Mesothelial cell of epicardium (in vitro differentiated cells): ENCODE data around the gene PCCA. TPM values are rescaled to one million over a fixed set of nuclear protein-coding genes. Genes with fewer than 3 reads are reported as not detected.

ENCODE experiments used
- DNase-seq, 2 experiments: peaks; one replicate each; pipeline ENCODE4 v3.0.0; 2021; ENCODE audit warnings: low spot score in 2 of 2; ENCODE audit not compliant: unreplicated experiment in 2 of 2
- H3K27ac Mint-ChIP-seq: 2 replicates; pipeline ENCODE4 v1.8.0; 2021; ENCODE audit warnings: mixed read lengths
- H3K27me3 Mint-ChIP-seq: 2 replicates; pipeline ENCODE4 v1.8.0; 2021; ENCODE audit warnings: low read depth, mixed read lengths
- H3K36me3 Mint-ChIP-seq: 2 replicates; pipeline ENCODE4 v1.8.0; 2021; ENCODE audit warnings: mixed read lengths
- H3K4me1 Mint-ChIP-seq: 2 replicates; pipeline ENCODE4 v1.8.0; 2021; ENCODE audit warnings: mixed read lengths
- H3K4me3 Mint-ChIP-seq: 2 replicates; pipeline ENCODE4 v1.8.0; 2021; ENCODE audit warnings: mild to moderate bottlenecking, moderate library complexity, mixed read lengths
- H3K9me3 Mint-ChIP-seq: 2 replicates; pipeline ENCODE4 v1.8.0; 2021; ENCODE audit warnings: mixed read lengths
- CTCF ChIP-seq: fragments of 200-600 bp; sonication (generic); IDR thresholded peaks from one replicate; pipeline ENCODE4 v1.5.0; 2021; ENCODE audit warnings: antibody characterized with exemption; ENCODE audit not compliant: unreplicated experiment
- total RNA-seq: library from RNA; stranded (reverse); gene quantifications from 3 replicates; pipeline ENCODE4 v1.2.1, GENCODE V29; 2021

Gene PCCA
- total RNA-seq, 1 donor from 2014 or later = 41.6 TPM

GRCh38 chr13:100363874-100364273 is 275.0 kb downstream of the PCCA start:
- Mint-ChIP-seq H3K9me3 (no peaks in the 10 kb centered on the region), H3K27me3 (no peaks in the 10 kb centered on the region), H3K27ac (peak overlapping the region; percentile 32), H3K4me3 (no peak overlapping the region), H3K4me1 (peaks cover 28% of the 10 kb centered on the region), H3K36me3 (peaks cover 8% of the 10 kb centered on the region)
- no peak for TF ChIP-seq CTCF
- no peak for DNase-seq

- Mint-ChIP-seq H3K9me3 (no peaks in the 10 kb centered on the region), H3K27ac (peak overlapping the region; percentile 23), H3K27me3 (no peaks in the 10 kb centered on the region), H3K4me1 (peaks cover 28% of the 10 kb centered on the region), H3K36me3 (peaks cover 10% of the 10 kb centered on the region), H3K4me3 (no peak overlapping the region)
- no peak for TF ChIP-seq CTCF
- no peak for DNase-seq
These were observed 275.7 kb downstream of the PCCA start for GRCh38 chr13:100364591-100364990.

- TF ChIP-seq CTCF = no peak
- Mint-ChIP-seq H3K4me3 (no peak overlapping the region), H3K27me3 (no peaks in the 10 kb centered on the region), H3K27ac (no peak overlapping the region), H3K36me3 (peaks cover 15% of the 10 kb centered on the region), H3K4me1 (peaks cover 28% of the 10 kb centered on the region), H3K9me3 (no peaks in the 10 kb centered on the region)
- no peak for DNase-seq
These were observed 276.8 kb downstream of the PCCA start for GRCh38 chr13:100365680-100366079.

- H3K9me3 Mint-ChIP-seq = peaks cover 44% of the 10 kb centered on the region
These were observed 289.6 kb downstream of the PCCA start for GRCh38 chr13:100378533-100378932.

GRCh38 chr13:100381595-100382224 is 292.8 kb downstream of the PCCA start:
- Mint-ChIP-seq H3K27me3 (no peaks in the 10 kb centered on the region), H3K36me3 (peaks cover 41% of the 10 kb centered on the region), H3K4me3 (no peak overlapping the region), H3K4me1 (no peaks in the 10 kb centered on the region), H3K9me3 (peaks cover 24% of the 10 kb centered on the region), H3K27ac (no peak overlapping the region)
- no peak for TF ChIP-seq CTCF
- no peak for DNase-seq

More at GRCh38 chr13:100378533-100378932, 289.6 kb downstream of the PCCA start:
- TF ChIP-seq CTCF = no peak
- Mint-ChIP-seq H3K27me3 (no peaks in the 10 kb centered on the region), H3K27ac (no peak overlapping the region), H3K36me3 (peaks cover 56% of the 10 kb centered on the region), H3K4me1 (no peaks in the 10 kb centered on the region), H3K4me3 (no peak overlapping the region)
- DNase-seq = no peak

- no peaks in the 10 kb centered on the region for H3K27me3 Mint-ChIP-seq
- H3K36me3 Mint-ChIP-seq = peaks cover 39% of the 10 kb centered on the region
- no peak for DNase-seq
- no peak overlapping the region for H3K4me3 Mint-ChIP-seq
- no peak overlapping the region for H3K27ac Mint-ChIP-seq
- no peaks in the 10 kb centered on the region for H3K4me1 Mint-ChIP-seq
- peaks cover 18% of the 10 kb centered on the region for H3K9me3 Mint-ChIP-seq
- TF ChIP-seq CTCF = no peak
These were observed 293.9 kb downstream of the PCCA start for GRCh38 chr13:100382785-100383184.
